GM19099 (cell line): Measurements from ENCODE around the gene TMEM260.

Experiments used
- POLR2A ChIP-seq: IDR thresholded peaks from 3 replicates; pipeline ENCODE4 v1.6.1; 2011; ENCODE audit warnings: low read depth; ENCODE audit not compliant: insufficient read length; ENCODE audit errors: extremely low read depth

TMEM260 gene

DNA sequence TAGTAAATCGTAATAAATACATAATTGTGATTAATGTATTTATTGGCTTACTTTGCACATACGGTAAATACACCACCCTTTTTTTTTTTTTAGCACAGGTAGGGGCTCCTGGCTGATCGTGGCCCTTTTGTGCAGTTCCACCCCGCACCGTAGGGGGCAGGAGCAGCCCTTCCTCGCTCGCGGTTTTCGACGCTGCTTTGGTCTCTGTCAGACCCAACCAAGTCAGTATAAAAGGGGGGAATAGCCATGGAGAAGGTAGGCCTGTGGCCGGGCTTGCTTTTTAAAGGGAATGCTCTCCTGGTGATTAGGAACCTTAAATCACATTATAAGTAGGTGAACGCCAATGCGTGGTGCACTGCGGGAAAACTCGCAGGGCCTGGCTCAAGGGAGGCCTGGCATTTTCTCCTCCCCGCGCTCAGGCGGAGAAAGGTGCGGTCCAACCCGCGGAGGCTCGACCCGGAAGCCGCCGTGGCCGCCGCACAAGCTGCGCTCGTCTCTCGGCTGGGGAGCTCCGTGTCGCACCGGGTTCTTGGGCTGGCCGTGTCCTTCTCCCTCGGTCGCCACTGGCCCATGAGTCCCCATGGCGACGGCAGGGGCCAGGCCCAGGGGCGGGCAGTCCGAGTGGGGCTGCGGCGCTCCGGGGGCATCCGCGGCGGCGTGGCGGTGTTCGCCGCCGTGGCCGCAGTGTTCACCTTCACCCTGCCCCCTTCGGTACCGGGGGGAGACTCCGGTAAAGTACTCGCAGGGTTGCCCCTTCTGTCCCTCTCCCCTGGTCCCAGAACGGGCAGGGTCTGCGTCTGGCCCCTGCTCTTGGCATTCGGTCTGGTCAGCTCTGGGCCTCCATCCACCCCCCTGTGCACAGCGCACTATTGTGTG lies at the start of gene TMEM260:
Gene TMEM260, plus strand, starts transcription at position 454 of the 876 bp plus-strand sequence. Its CDS starts 117 bp downstream, at position 571.
- TF ChIP-seq POLR2A = peak; percentile 98

GRCh38 chr14:56532546-56532945 lies 47.1 kb upstream of the TMEM260 start:
- TF ChIP-seq POLR2A = no peak

DNA sequence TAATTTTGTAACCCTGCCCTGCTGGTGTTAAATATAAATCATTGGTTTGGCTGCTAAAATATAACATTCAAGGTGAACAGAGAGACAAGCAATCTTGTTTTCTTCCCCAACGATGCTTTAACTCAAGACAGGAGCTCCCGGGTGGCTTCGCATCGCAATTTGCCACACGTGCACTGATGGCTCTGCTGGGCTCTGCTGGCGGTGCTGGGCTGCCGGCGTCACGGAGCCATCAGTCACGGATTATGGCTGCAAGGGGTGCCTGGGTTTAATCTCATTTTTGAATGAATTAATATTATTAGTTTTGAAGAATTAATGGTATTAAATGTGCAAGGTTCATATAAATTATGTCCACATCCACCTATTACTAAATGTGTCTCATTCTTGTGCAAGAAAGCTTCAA lies 44.9 kb upstream of the TMEM260 start:
- no peak for TF ChIP-seq POLR2A

- no peak for TF ChIP-seq POLR2A
Measured at GRCh38 chr14:56539862-56540261, 39.7 kb upstream of the TMEM260 start.

- TF ChIP-seq POLR2A = no peak
Measured at GRCh38 chr14:56543436-56543835, 36.2 kb upstream of the TMEM260 start.

DNA sequence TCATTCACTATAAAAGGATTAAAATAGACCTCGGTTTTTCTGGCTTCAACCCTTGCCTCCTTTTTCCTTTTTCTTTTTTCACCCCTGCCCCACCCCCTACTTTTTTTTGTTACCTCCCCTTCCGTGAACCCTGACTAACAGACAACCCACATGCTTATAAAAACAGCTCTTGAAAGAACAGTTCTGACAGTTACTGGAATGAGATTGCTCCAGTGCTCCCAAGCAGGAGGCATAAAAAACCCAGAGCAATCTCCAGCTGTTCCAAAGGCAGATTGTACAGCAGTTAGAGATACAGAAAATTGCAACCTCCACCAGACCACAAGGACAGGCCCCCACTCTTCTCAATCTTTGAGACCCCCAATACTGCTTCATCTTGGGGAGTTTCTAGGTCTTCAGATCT lies 29.9 kb upstream of the TMEM260 start:
- no peak for TF ChIP-seq POLR2A

- no peak for TF ChIP-seq POLR2A
Measured at GRCh38 chr14:56552615-56553014, 27.0 kb upstream of the TMEM260 start.

GRCh38 chr14:56554301-56554700 lies 25.3 kb upstream of the TMEM260 start:
- TF ChIP-seq POLR2A = no peak

GRCh38 chr14:56555921-56556570 lies 23.6 kb upstream of the TMEM260 start:
- no peak for TF ChIP-seq POLR2A

GRCh38 chr14:56559182-56559581 lies 20.4 kb upstream of the TMEM260 start:
- no peak for TF ChIP-seq POLR2A

DNA sequence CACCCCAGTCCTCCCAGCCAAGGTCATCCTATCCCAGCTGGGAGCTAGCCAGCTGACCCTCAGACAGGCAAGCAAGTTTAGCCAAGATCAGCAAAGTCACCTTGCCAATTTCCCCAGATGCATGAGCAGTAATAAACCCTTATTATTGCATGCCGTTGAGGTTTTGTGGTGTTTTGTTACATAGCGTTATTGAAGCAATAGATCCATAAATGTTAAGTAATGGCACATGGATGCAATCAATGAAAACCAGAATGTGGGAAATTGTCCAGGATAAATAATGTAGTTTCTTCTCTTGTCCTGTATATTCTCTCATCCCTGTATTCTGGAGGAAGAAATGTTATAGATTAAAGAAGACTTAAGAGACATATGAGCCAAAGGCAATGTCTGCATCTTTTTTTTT lies 18.0 kb upstream of the TMEM260 start:
- TF ChIP-seq POLR2A = no peak

DNA sequence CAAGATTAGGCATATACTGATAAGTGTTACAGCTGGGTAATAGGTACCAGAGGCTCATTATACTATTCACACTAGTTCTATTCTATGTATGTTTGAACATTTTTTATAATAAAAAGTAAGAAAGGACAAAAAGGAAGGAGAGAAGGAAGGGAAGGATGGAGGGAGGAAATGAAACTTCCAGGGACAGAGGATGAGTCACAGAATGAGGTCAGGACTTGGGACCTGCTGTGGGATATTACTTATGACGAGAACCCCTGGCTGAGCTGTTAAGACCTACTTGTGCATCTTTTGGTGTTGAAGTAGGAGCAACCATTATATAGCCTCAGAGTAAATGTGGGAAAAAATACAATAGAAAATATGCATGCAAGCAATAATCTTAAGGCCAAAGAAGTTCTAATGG lies 16.7 kb upstream of the TMEM260 start:
- no peak for TF ChIP-seq POLR2A

DNA sequence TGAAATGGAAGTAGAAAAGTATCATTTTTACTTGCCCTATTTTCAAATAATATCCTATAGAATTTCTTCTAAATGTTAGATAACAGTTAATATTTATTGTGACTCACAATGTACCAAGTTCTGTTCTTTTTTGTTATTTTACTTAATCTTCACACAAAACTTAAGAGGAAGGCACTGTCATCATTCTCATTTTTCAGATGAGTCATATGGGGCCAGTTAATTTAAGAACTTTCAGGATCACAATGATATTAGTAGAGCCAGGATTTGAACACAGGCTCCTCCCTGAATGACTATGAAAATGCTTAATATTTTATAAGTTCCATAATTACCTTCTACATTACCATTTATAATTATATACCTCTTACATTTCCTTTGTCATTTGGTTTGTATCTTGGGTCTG lies 10.4 kb upstream of the TMEM260 start:
- TF ChIP-seq POLR2A = no peak

DNA sequence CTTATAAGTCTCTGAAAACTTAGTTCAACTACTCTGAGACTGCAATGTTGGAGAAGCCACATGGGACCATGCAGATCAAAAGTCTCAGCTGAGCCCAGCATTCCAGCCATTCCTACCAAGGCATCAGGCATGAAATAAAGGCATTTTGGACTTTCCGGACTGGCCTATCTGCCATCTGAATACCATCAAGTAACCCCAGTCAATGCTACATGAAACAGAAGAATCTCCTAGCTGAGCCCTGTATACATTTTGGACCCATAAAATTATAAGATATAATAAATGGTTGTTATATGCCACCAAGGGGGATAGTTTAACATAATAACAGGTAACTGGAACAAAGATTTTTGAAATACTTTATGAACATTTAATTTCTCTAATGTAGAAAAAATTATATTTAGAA lies 9.3 kb upstream of the TMEM260 start:
- TF ChIP-seq POLR2A = no peak

DNA sequence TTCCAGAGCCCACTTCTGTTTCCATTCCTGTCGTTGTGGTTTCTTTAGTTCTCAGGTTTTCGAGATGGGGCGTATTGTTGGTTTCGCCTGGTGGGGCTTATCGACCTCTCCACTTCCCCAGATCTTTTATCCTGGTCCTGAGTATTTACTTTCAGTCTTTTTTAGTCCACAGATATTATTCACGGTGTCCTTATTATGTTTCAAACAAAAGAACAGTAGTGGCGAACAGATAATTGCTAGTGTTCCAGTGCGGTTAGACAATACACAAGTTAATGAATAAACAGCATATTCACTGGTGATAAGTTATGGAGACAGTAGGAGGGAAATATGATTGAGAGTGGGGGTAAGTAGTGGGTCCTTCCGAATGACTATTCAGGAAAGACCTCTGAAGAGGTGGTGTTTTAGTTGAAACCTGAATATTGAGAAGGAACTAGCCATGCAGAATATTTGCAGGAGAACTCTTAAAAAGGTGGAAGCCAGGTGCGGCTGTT lies 668 bp downstream of the TMEM260 start:
- no peak for TF ChIP-seq POLR2A
